Measurements from ENCODE around the gene SENP6.
"Not testable (repeated sequence)": the region's sequence is repeated elsewhere in the genome, so short reads cannot be mapped to it uniquely, and the experiment has no call there.

Gene SENP6

DNA sequence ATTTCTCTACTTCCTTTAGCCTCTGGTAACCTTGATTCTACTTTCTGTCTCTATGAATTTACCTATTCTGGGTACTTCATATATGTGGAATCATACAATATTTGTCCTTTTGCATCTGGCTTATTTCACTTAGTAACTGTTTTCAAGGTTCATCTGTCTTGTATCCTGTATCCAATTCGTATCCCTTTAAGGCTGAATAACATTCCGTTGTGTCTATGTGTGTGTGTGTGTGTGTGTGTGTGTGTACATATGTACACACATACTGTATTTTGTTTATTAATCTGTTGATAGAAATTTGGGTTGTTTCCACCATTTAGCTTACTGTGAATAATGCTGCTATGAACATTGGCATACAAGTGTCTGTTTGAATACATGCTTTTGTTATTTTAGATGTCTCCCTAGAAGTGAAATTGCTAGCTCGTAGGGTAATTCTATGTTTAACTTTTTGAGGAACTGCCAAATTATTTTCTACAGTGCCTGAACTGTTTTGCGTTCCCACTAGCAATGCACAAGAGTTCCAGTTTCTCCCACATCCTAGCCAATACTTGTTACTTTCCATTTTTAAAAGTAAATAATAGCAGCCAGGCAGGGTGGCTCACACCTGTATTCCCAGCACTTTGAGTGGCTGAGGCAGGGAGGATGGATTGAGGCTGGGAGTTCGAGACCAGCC is 17.7 kb downstream of the SENP6 start:
- peaks cover 0 to 4% (median 0%) of the 10 kb centered on the region in 5 donors for H3K9me3 ChIP-seq (ENCODE audit: control insufficient read depth in 5 of 5, low read length in 5 of 5)
- peaks cover 2 to 30% (median 21%) of the 10 kb centered on the region in 5 donors for H3K4me1 ChIP-seq (ENCODE audit: control insufficient read depth in 5 of 5, insufficient read depth in 5 of 5, low read length in 5 of 5)
- no peaks in the 10 kb centered on the region for H3K27me3 ChIP-seq (ENCODE audit: control insufficient read depth in 5 of 5, insufficient read depth in 4 of 5, low read length in 5 of 5)
- H3K4me3 ChIP-seq (ENCODE audit: low read depth in 1 of 5, low read length in 5 of 5), result no peak overlapping the region
- no peak overlapping the region for H3K27ac ChIP-seq (ENCODE audit: low read depth, low read length)
- no peak overlapping the region for H3K9ac ChIP-seq (ENCODE audit: low read length in 5 of 5)
- H3K36me3 ChIP-seq (ENCODE audit: control insufficient read depth in 5 of 5, insufficient read depth in 5 of 5, low read length in 5 of 5), result peaks cover 0 to 7% (median 5%) of the 10 kb centered on the region in 5 donors

DNA sequence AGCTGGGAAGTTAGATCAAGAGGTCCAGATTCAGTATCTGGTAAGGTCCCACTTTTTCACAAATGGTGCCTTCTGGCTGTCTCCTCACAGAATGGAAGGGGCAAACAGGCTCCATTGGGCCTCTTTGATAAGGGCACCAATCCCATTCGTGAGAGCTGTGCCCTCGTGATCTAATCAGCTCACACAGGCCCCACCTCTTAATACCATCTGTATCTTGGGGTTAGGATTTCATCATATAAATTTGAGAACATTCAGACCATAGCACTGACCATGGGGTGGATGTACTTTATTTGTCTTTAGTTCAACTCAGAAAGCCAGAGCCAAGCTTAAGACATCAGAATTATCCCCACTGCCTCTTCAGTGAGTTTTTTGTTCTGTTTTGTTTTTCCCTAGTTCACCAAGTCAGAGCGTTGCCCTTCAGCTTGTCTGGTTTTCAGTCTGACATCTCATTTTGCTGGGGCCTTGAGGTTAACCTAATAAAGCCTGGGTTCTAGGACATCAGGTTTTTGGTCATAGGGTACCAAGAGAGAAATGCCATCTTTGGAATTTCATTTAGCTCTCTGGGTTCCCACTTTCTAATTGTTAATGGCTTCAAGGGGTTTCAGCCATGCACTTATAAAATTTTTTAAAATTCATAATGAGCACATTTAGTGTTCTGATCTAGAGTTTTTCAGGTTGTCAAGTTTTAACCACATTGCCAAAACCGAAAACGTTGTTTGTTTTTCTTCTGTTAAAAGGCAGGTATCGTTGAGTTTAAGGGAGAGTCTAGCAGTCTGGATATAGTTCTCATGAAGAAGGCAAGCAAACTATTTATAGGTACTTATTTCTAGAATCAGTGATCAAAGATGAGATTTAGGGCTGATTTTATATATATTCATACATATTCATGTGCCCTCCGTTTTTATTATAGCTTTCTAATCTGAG is 19.0 kb downstream of the SENP6 start:
- H3K4me3 ChIP-seq (ENCODE audit: low read depth in 1 of 5, low read length in 5 of 5), result no peak overlapping the region
- peaks cover 0 to 12% (median 6%) of the 10 kb centered on the region in 5 donors for H3K36me3 ChIP-seq (ENCODE audit: control insufficient read depth in 5 of 5, insufficient read depth in 5 of 5, low read length in 5 of 5)
- no peaks in the 10 kb centered on the region for H3K27me3 ChIP-seq (ENCODE audit: control insufficient read depth in 5 of 5, insufficient read depth in 4 of 5, low read length in 5 of 5)
- peaks cover 0 to 4% (median 0%) of the 10 kb centered on the region in 5 donors for H3K9me3 ChIP-seq (ENCODE audit: control insufficient read depth in 5 of 5, low read length in 5 of 5)
- no peak overlapping the region for H3K27ac ChIP-seq (ENCODE audit: low read depth, low read length)
- peaks cover 2 to 21% (median 19%) of the 10 kb centered on the region in 5 donors for H3K4me1 ChIP-seq (ENCODE audit: control insufficient read depth in 5 of 5, insufficient read depth in 5 of 5, low read length in 5 of 5)
- no peak overlapping the region for H3K9ac ChIP-seq (ENCODE audit: low read length in 5 of 5)

DNA sequence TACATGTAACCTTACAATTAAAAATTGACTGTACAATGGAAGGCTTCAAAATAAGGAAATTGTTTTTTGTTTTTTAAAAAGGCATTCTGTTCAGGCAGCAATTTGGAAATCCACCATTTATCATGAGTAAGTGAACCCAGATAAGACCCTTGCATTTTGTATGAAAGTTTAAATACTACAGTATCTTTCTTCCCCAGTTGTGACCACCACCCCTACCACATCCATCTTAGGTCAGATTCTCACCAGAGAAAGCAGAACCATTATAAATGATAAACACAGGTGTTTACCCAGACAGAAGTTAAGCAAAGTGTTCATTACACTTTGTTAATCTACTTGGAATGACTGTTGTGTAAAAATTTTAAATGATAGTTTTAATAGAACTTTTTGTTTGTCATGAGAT is 20.2 kb downstream of the SENP6 start:
- H3K9ac ChIP-seq (ENCODE audit: low read length in 5 of 5), result no peak overlapping the region
- H3K4me1 ChIP-seq (ENCODE audit: control insufficient read depth in 5 of 5, insufficient read depth in 5 of 5, low read length in 5 of 5), result peaks cover 2 to 21% (median 17%) of the 10 kb centered on the region in 5 donors
- no peak overlapping the region for H3K27ac ChIP-seq (ENCODE audit: low read depth, low read length)
- H3K27me3 ChIP-seq (ENCODE audit: control insufficient read depth in 5 of 5, insufficient read depth in 4 of 5, low read length in 5 of 5), result no peaks in the 10 kb centered on the region
- peaks cover 0 to 12% (median 6%) of the 10 kb centered on the region in 5 donors for H3K36me3 ChIP-seq (ENCODE audit: control insufficient read depth in 5 of 5, insufficient read depth in 5 of 5, low read length in 5 of 5)
- peaks cover 0 to 4% (median 0%) of the 10 kb centered on the region in 5 donors for H3K9me3 ChIP-seq (ENCODE audit: control insufficient read depth in 5 of 5, low read length in 5 of 5)
- H3K4me3 ChIP-seq (ENCODE audit: low read depth in 1 of 5, low read length in 5 of 5), result no peak overlapping the region

DNA sequence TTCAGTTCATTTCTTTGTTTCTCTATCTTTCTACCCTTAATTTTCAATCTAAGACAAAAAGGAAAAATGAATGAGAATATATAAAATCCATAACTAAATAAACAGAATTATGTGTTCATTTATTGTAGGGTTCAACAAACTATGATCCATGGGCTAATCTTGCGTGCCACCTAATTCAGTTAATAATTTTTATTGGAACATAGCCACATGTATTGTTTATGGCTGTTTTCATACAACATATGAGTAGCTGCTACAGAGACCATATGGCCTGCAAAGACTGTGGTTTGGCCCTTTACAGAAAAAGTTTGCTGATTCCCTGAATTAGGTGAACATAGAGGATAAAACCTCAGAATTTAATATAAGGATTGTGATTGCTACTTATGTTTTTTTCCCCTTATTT is 21.8 kb downstream of the SENP6 start:
- Histone ChIP-seq H3K27ac (ENCODE audit: low read depth, low read length) (no peak overlapping the region), H3K9ac (ENCODE audit: low read length in 5 of 5) (no peak overlapping the region), H3K9me3 (ENCODE audit: control insufficient read depth in 5 of 5, low read length in 5 of 5) (peaks cover 0 to under 1% (median 0%) of the 10 kb centered on the region in 5 donors), H3K36me3 (ENCODE audit: control insufficient read depth in 5 of 5, insufficient read depth in 5 of 5, low read length in 5 of 5) (peaks cover 0 to 12% (median 6%) of the 10 kb centered on the region in 5 donors), H3K4me1 (ENCODE audit: control insufficient read depth in 5 of 5, insufficient read depth in 5 of 5, low read length in 5 of 5) (peaks cover 2 to 21% (median 17%) of the 10 kb centered on the region in 5 donors), H3K4me3 (ENCODE audit: low read depth in 1 of 5, low read length in 5 of 5) (no peak overlapping the region), H3K27me3 (ENCODE audit: control insufficient read depth in 5 of 5, insufficient read depth in 4 of 5, low read length in 5 of 5) (no peaks in the 10 kb centered on the region)

DNA sequence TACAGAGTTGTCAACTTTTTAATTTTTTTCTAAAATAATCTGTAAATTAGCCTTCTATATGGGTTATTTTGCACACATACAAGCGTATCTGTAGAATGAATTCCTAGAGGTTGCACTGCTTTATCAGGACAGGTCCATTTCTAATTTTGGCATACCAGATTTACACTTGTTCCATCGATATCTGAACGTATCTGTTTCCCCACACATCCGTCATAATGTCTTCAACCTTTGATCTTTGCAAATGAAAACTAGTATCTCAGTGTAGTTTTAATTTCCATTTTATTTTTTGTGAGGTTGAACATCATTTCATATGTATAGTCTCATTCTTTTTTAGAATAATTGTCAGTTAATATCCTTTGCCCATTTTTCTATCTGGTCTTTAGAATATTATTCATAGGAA is 22.7 kb downstream of the SENP6 start:
- Histone ChIP-seq H3K4me1 (ENCODE audit: control insufficient read depth in 5 of 5, insufficient read depth in 5 of 5, low read length in 5 of 5) (peaks cover 2 to 17% (median 16%) of the 10 kb centered on the region in 5 donors), H3K27me3 (ENCODE audit: control insufficient read depth in 5 of 5, insufficient read depth in 4 of 5, low read length in 5 of 5) (no peaks in the 10 kb centered on the region), H3K4me3 (ENCODE audit: low read depth in 1 of 5, low read length in 5 of 5) (no peak overlapping the region), H3K27ac (ENCODE audit: low read depth, low read length) (no peak overlapping the region), H3K9me3 (ENCODE audit: control insufficient read depth in 5 of 5, low read length in 5 of 5) (no peaks in the 10 kb centered on the region), H3K36me3 (ENCODE audit: control insufficient read depth in 5 of 5, insufficient read depth in 5 of 5, low read length in 5 of 5) (peaks cover 0 to 12% (median 6%) of the 10 kb centered on the region in 5 donors), H3K9ac (ENCODE audit: low read length in 5 of 5) (no peak overlapping the region)

DNA sequence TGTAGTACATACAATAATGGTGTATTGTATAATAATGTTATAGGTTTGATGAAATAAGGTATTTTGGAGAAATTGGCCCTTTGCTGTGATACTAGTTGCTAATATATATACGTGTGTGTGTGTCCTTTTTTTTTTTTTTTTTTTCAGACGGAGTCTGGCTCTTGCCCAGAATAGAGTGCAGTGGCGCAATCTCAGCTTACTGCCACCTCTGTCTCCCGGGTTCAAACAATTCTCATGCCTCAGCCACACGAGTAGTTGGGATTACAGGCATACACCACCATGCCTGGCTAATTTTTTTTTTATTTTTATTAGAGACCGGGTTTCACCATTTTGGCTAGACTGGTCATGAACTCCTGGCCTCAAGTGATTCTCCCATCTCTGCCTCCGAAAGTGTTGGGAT is 23.3 kb downstream of the SENP6 start:
- Histone ChIP-seq H3K36me3 (ENCODE audit: control insufficient read depth in 5 of 5, insufficient read depth in 5 of 5, low read length in 5 of 5) (peaks cover 0 to 12% (median 6%) of the 10 kb centered on the region in 5 donors), H3K9me3 (ENCODE audit: control insufficient read depth in 5 of 5, low read length in 5 of 5) (no peaks in the 10 kb centered on the region), H3K4me1 (ENCODE audit: control insufficient read depth in 5 of 5, insufficient read depth in 5 of 5, low read length in 5 of 5) (peaks cover 2 to 12% (median 10%) of the 10 kb centered on the region in 5 donors)

DNA sequence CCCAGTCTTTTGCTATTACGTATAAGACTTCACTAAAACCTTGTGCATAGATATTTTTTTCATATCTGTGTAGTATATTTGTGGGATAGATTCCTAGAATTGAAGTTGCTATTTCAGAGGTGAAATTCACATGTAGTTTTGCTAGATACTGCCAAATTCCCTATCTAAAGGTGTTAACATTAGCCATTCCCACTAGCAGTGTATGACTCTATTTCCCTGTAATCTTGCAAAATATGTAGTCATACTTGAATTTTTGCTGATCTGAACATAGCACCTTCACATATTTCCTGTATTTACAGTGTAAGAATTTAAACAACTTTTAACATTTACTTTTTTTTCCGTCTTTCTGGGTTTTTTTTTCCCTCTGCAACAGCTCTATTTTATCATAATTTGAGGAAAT is 24.9 kb downstream of the SENP6 start:
- H3K9me3 ChIP-seq (ENCODE audit: control insufficient read depth in 5 of 5, low read length in 5 of 5), result no peaks in the 10 kb centered on the region
- peaks cover 0 to 12% (median 6%) of the 10 kb centered on the region in 5 donors for H3K36me3 ChIP-seq (ENCODE audit: control insufficient read depth in 5 of 5, insufficient read depth in 5 of 5, low read length in 5 of 5)
- H3K9ac ChIP-seq (ENCODE audit: low read length in 5 of 5), result no peak overlapping the region
- H3K4me3 ChIP-seq (ENCODE audit: low read depth in 1 of 5, low read length in 5 of 5), result no peak overlapping the region
- peaks cover 0 to 2% (median 0%) of the 10 kb centered on the region in 5 donors for H3K4me1 ChIP-seq (ENCODE audit: control insufficient read depth in 5 of 5, insufficient read depth in 5 of 5, low read length in 5 of 5)
- no peaks in the 10 kb centered on the region for H3K27me3 ChIP-seq (ENCODE audit: control insufficient read depth in 5 of 5, insufficient read depth in 4 of 5, low read length in 5 of 5)
- H3K27ac ChIP-seq (ENCODE audit: low read depth, low read length), result no peak overlapping the region

More for the DNA sequence above, 23.3 kb downstream of the SENP6 start:
- Histone ChIP-seq H3K9ac (ENCODE audit: low read length in 5 of 5) (no peak overlapping the region), H3K4me3 (ENCODE audit: low read depth in 1 of 5, low read length in 5 of 5) (no peak overlapping the region), H3K27ac (ENCODE audit: low read depth, low read length) (no peak overlapping the region), H3K27me3 (ENCODE audit: control insufficient read depth in 5 of 5, insufficient read depth in 4 of 5, low read length in 5 of 5) (no peaks in the 10 kb centered on the region)

DNA sequence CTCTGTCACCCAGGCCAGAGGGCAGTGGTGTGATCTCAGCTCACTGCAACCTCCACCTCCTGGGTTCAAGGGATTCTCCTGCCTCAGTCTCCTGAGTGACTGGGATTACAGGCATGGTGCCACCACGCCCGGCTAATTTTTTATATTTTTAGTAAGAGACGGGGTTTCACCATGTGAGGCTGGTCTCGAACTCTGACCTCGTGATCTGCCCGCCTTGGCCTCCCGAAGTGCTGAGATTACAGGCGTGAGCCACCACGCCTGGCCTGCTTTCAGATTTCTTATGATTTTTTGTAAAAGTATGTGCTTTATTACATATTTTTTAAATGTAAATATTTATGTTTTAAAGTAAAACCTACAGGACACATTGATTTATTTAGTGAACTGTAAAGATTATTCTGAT is 26.0 kb downstream of the SENP6 start:
- not testable (repeated sequence) for H3K9me3 ChIP-seq (ENCODE audit: control insufficient read depth in 5 of 5, low read length in 5 of 5); H3K27ac ChIP-seq (ENCODE audit: low read depth, low read length); H3K27me3 ChIP-seq (ENCODE audit: control insufficient read depth in 5 of 5, insufficient read depth in 4 of 5, low read length in 5 of 5); H3K4me3 ChIP-seq (ENCODE audit: low read depth in 1 of 5, low read length in 5 of 5); H3K9ac ChIP-seq (ENCODE audit: low read length in 5 of 5); H3K4me1 ChIP-seq (ENCODE audit: control insufficient read depth in 5 of 5, insufficient read depth in 5 of 5, low read length in 5 of 5)
- peaks cover 0 to 12% (median 6%) of the 10 kb centered on the region in 5 donors for H3K36me3 ChIP-seq (ENCODE audit: control insufficient read depth in 5 of 5, insufficient read depth in 5 of 5, low read length in 5 of 5)

DNA sequence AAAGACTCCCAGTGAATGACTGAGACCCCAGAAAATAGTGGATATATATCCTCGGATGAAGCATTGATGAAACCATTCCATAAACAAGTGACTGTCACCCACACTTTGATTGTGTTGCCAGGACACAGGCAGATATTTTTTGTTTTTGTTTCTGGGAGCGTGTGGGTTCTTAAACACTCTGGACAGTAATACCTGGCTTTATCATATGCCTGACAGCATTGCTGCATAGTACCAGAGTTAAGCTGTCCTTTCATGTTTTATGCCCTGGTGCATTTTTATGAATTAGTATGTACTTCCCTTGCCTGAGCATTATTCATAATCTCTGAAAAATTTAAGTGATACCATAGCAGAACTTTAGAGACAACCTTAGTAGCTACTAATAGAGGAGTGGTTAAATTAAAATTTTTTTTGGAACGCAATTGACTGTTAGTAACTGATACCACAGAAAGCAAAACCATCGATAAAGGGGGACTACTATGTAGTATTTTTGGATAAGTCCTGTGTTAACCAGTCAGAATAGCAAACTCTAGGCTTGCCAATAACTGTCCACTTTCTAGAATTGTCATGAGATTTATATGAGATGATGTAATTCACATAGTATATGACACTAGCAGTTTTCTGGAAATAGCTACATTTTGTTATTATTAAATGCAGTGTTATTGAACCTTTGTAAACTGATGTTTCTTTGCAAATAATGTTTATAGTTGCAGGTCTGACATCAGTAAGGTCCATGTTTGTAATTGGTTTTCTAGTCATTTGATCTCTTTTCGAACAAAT is 30.4 kb downstream of the SENP6 start:
- Histone ChIP-seq H3K36me3 (ENCODE audit: control insufficient read depth in 5 of 5, insufficient read depth in 5 of 5, low read length in 5 of 5) (peaks cover 5 to 19% (median 11%) of the 10 kb centered on the region in 5 donors), H3K27me3 (ENCODE audit: control insufficient read depth in 5 of 5, insufficient read depth in 4 of 5, low read length in 5 of 5) (no peaks in the 10 kb centered on the region), H3K9ac (ENCODE audit: low read length in 5 of 5) (no peak overlapping the region), H3K4me1 (ENCODE audit: control insufficient read depth in 5 of 5, insufficient read depth in 5 of 5, low read length in 5 of 5) (peaks cover 0 to 7% (median 3%) of the 10 kb centered on the region in 5 donors), H3K9me3 (ENCODE audit: control insufficient read depth in 5 of 5, low read length in 5 of 5) (no peaks in the 10 kb centered on the region), H3K4me3 (ENCODE audit: low read depth in 1 of 5, low read length in 5 of 5) (no peak overlapping the region), H3K27ac (ENCODE audit: low read depth, low read length) (no peak overlapping the region)

Data from subcutaneous abdominal adipose tissue (tissue), 5 donors.